HUES6 (cell line): ENCODE measurements around the gene HAP1.
"Not testable (repeated sequence)": the region's sequence is repeated elsewhere in the genome, so short reads cannot be mapped to it uniquely, and the experiment has no call there.

Source experiments
- H3K27ac ChIP-seq: 2 replicates; pipeline ENCODE4 v1.7.0; 2013; ENCODE audit warnings: low read depth, mild to moderate bottlenecking, low read length, inconsistent platforms
- H3K27me3 ChIP-seq: 2 replicates; pipeline ENCODE4 v1.6.1; 2013; ENCODE audit warnings: low read length; ENCODE audit not compliant: control insufficient read depth, insufficient read depth
- H3K36me3 ChIP-seq: 2 replicates; pipeline ENCODE4 v1.6.1; 2013; ENCODE audit warnings: low read length; ENCODE audit not compliant: control insufficient read depth, insufficient read depth
- H3K4me1 ChIP-seq: 2 replicates; pipeline ENCODE4 v1.6.1; 2013; ENCODE audit warnings: low read length; ENCODE audit not compliant: control insufficient read depth, insufficient read depth
- H3K4me3 ChIP-seq: 2 replicates; pipeline ENCODE4 v1.5.1; 2013; ENCODE audit warnings: low read depth, low read length
- H3K9ac ChIP-seq: one replicate; pipeline ENCODE4 v1.6.1; 2013; ENCODE audit warnings: mild to moderate bottlenecking, low read length
- H3K9me3 ChIP-seq: 2 replicates; pipeline ENCODE4 v1.6.1; 2013; ENCODE audit warnings: low read depth, low read length; ENCODE audit not compliant: control insufficient read depth, insufficient read depth

HAP1 gene

GRCh38 chr17:41688641-41689496 lies 45.6 kb downstream of the HAP1 start, which contains the start of gene EIF1:
TSS of gene EIF1 (plus strand) at chr17:41688885. CDS start at chr17:41689039, 154 bp downstream.
- Histone ChIP-seq H3K27me3 (no peaks in the 10 kb centered on the region), H3K9ac (peak within 1 kb of the TSS; percentile 98), H3K4me3 (peak within 1 kb of the TSS; percentile 89), H3K4me1 (peaks cover 9% of the 10 kb centered on the region), H3K27ac (peak within 1 kb of the TSS; percentile 95), H3K36me3 (peaks cover 45% of the 10 kb centered on the region), H3K9me3 (peaks cover 3% of the 10 kb centered on the region; the same call in 1 of the 2 replicates)

GRCh38 chr17:41687828-41688640 lies 46.4 kb downstream of the HAP1 start:
- Histone ChIP-seq H3K4me1 (peaks cover 9% of the 10 kb centered on the region), H3K27me3 (no peaks in the 10 kb centered on the region), H3K4me3 (peak overlapping the region; percentile 89), H3K36me3 (peaks cover 37% of the 10 kb centered on the region), H3K9ac (peak overlapping the region; percentile 26), H3K27ac (no peak overlapping the region), H3K9me3 (peaks cover 3% of the 10 kb centered on the region; the same call in 1 of the 2 replicates)

GRCh38 chr17:41686281-41686680 lies 48.2 kb downstream of the HAP1 start:
- Histone ChIP-seq H3K9ac (no peak overlapping the region), H3K27ac (no peak overlapping the region), H3K4me3 (no peak overlapping the region), H3K36me3 (peaks cover 20% of the 10 kb centered on the region), H3K9me3 (peaks cover 3% of the 10 kb centered on the region; the same call in 1 of the 2 replicates), H3K27me3 (no peaks in the 10 kb centered on the region), H3K4me1 (peaks cover 9% of the 10 kb centered on the region)

- not testable (repeated sequence) for H3K4me1 ChIP-seq
Measured at GRCh38 chr17:41685753-41686152, 48.7 kb downstream of the HAP1 start.

GRCh38 chr17:41684035-41684434 lies 50.4 kb downstream of the HAP1 start:
- peaks cover 9% of the 10 kb centered on the region for H3K4me1 ChIP-seq
- H3K36me3 ChIP-seq = no peaks in the 10 kb centered on the region
- no peak overlapping the region for H3K9ac ChIP-seq
- H3K9me3 ChIP-seq = peaks cover 3% of the 10 kb centered on the region; the same call in 1 of the 2 replicates
- H3K27me3 ChIP-seq = no peaks in the 10 kb centered on the region
- H3K4me3 ChIP-seq = no peak overlapping the region
- no peak overlapping the region for H3K27ac ChIP-seq

More at GRCh38 chr17:41685753-41686152, 48.7 kb downstream of the HAP1 start:
- not testable (repeated sequence) for H3K4me3 ChIP-seq, H3K9me3 ChIP-seq, H3K9ac ChIP-seq, H3K27me3 ChIP-seq, H3K27ac ChIP-seq
- H3K36me3 ChIP-seq = peaks cover 15% of the 10 kb centered on the region

GRCh38 chr17:41683441-41684007 lies 50.9 kb downstream of the HAP1 start:
- Histone ChIP-seq H3K9me3 (peaks cover 3% of the 10 kb centered on the region; the same call in 1 of the 2 replicates), H3K9ac (no peak overlapping the region), H3K27ac (no peak overlapping the region)

GRCh38 chr17:41682631-41683030 lies 51.8 kb downstream of the HAP1 start:
- no peaks in the 10 kb centered on the region for H3K36me3 ChIP-seq
- H3K4me1 ChIP-seq = peaks cover 14% of the 10 kb centered on the region
- no peak overlapping the region for H3K27ac ChIP-seq
- no peak overlapping the region for H3K4me3 ChIP-seq
- no peak overlapping the region for H3K9ac ChIP-seq
- H3K9me3 ChIP-seq = peaks cover 3% of the 10 kb centered on the region; the same call in 1 of the 2 replicates
- H3K27me3 ChIP-seq = no peaks in the 10 kb centered on the region

More at GRCh38 chr17:41683441-41684007, 50.9 kb downstream of the HAP1 start:
- Histone ChIP-seq H3K4me1 (peaks cover 14% of the 10 kb centered on the region), H3K4me3 (no peak overlapping the region), H3K27me3 (no peaks in the 10 kb centered on the region), H3K36me3 (no peaks in the 10 kb centered on the region)

GRCh38 chr17:41681776-41682175 lies 52.7 kb downstream of the HAP1 start:
- Histone ChIP-seq H3K27ac (no peak overlapping the region), H3K4me3 (no peak overlapping the region), H3K9me3 (peaks cover 3% of the 10 kb centered on the region; the same call in 1 of the 2 replicates), H3K36me3 (no peaks in the 10 kb centered on the region), H3K4me1 (peaks cover 14% of the 10 kb centered on the region), H3K9ac (no peak overlapping the region), H3K27me3 (no peaks in the 10 kb centered on the region)

- Histone ChIP-seq H3K9ac (no peak overlapping the region), H3K4me3 (no peak overlapping the region), H3K27me3 (no peaks in the 10 kb centered on the region), H3K27ac (no peak overlapping the region), H3K4me1 (peaks cover 21% of the 10 kb centered on the region), H3K9me3 (peaks cover 3% of the 10 kb centered on the region; the same call in 1 of the 2 replicates), H3K36me3 (no peaks in the 10 kb centered on the region)
Measured at GRCh38 chr17:41680426-41681040, 53.9 kb downstream of the HAP1 start.

GRCh38 chr17:41679740-41680425 lies 54.6 kb downstream of the HAP1 start:
- Histone ChIP-seq H3K4me1 (peaks cover 25% of the 10 kb centered on the region), H3K36me3 (no peaks in the 10 kb centered on the region), H3K27ac (no peak overlapping the region), H3K4me3 (no peak overlapping the region), H3K9me3 (peaks cover under 1% of the 10 kb centered on the region; the same call in 1 of the 2 replicates), H3K9ac (no peak overlapping the region), H3K27me3 (no peaks in the 10 kb centered on the region)
